Peyer's patch (tissue), 4 donors: Measurements from ENCODE around the gene FZD8.

ENCODE experiments used
- CTCF ChIP-seq, 6 experiments: fragments of 450-650 bp in 4 of 6; fragments of 200-600 bp in 2 of 6; sonication (generic) in 1 of 6; IDR thresholded peaks; one replicate each; pipeline ENCODE4 v1.5.1; 2017 to 2019; ENCODE audit warnings: antibody characterized with exemption in 6 of 6, mild to moderate bottlenecking in 3 of 6, moderate library complexity in 1 of 6
- POLR2A ChIP-seq, 2 donors: fragments of 450-650 bp; IDR thresholded peaks; one replicate each; pipeline ENCODE4 v1.5.1; 2017; ENCODE audit warnings: antibody characterized with exemption in 2 of 2, mild to moderate bottlenecking in 2 of 2, moderate library complexity in 2 of 2

- no peak for TF ChIP-seq POLR2A (IDR thresholded peaks at IDR 0.05)
- no peak for TF ChIP-seq CTCF (IDR thresholded peaks at IDR 0.05)
These were observed 4.0 kb downstream of the FZD8 start for GRCh38 chr10:35638101-35638500.
